Stimulated activated CD8-positive, alpha-beta memory T cell treated with anti-CD3 and anti-CD28 coated beads, Interleukin-15, amount 100 ng/mL, for 1 hour (primary cell): ENCODE measurements around the gene HPX.
A peak's percentile ranks its signal among the peaks of the same experiment; 100 is the strongest.

Experiments used
- DNase-seq: peaks from one replicate; pipeline ENCODE4 v3.0.0-alpha.2; 2020; ENCODE audit warnings: low read depth

HPX gene

GRCh38 chr11:6458352-6459098, 17.7 kb upstream of the HPX start:
- DNase-seq, result no peak

GRCh38 chr11:6457581-6458320, 17.0 kb upstream of the HPX start:
- DNase-seq, result no peak

- DNase-seq, result no peak
Measured at GRCh38 chr11:6456361-6457073, 15.7 kb upstream of the HPX start.

GRCh38 chr11:6455070-6455469, 14.3 kb upstream of the HPX start:
- no peak for DNase-seq

GRCh38 chr11:6453152-6453551, 12.4 kb upstream of the HPX start:
- no peak for DNase-seq

GRCh38 chr11:6452219-6452618, 11.4 kb upstream of the HPX start:
- no peak for DNase-seq

GRCh38 chr11:6448574-6448973, 7.8 kb upstream of the HPX start:
- no peak for DNase-seq

GRCh38 chr11:6443269-6444003, 2.6 kb upstream of the HPX start:
- peak; percentile 15 for DNase-seq

- DNase-seq, result no peak
Measured at GRCh38 chr11:6442441-6442840, 1.7 kb upstream of the HPX start.

GRCh38 chr11:6438979-6439571, 1.7 kb downstream of the HPX start:
- no peak for DNase-seq

- no peak for DNase-seq
Measured at GRCh38 chr11:6437993-6438392, 2.8 kb downstream of the HPX start.

GRCh38 chr11:6437423-6437822, 3.4 kb downstream of the HPX start:
- DNase-seq, result no peak

GRCh38 chr11:6433998-6434660, 6.7 kb downstream of the HPX start:
- DNase-seq, result no peak

- no peak for DNase-seq
Measured at GRCh38 chr11:6431861-6432260, 8.9 kb downstream of the HPX start.

- DNase-seq, result no peak
Measured at GRCh38 chr11:6427516-6427915, 13.3 kb downstream of the HPX start.

GRCh38 chr11:6420677-6421076, 20.1 kb downstream of the HPX start:
- no peak for DNase-seq

GRCh38 chr11:6419009-6419631, 21.7 kb downstream of the HPX start, which contains the start of gene APBB1:
Gene APBB1, minus strand, starts transcription at chr11:6419094. Its CDS starts 7,747 bp downstream, at chr11:6411347.
- DNase-seq, result peak; percentile 38

GRCh38 chr11:6418557-6419008, 22.2 kb downstream of the HPX start:
- DNase-seq, result no peak

- no peak for DNase-seq
Measured at GRCh38 chr11:6417907-6418556, 22.8 kb downstream of the HPX start.

GRCh38 chr11:6415797-6416196, 25.0 kb downstream of the HPX start:
- DNase-seq, result no peak
